A549 treated with dexamethasone at 1 μM for 4 hours (cell line): ENCODE results near the gene MAP1S. TPM values are rescaled to one million over a fixed set of nuclear protein-coding genes. Genes with fewer than 3 reads are reported as not detected.

Experiments used
- total RNA-seq: library from RNA; stranded (reverse); fragments of 200-300 nt; extraction: Qiagen RNA extraction; gene quantifications from 5 replicates; pipeline ENCODE4 v1.2.3, GENCODE V29; 2022

Gene MAP1S
- total RNA-seq: 21.0 to 39.0 TPM (median 34.5 TPM) in 5 replicates

GRCh38 chr19:17718947-17719711 is at the start of gene MAP1S:
Gene MAP1S (plus strand): TSS chr19:17719480. CDS start chr19:17719503, 23 bp downstream.

GRCh38 chr19:17687857-17688784 is 31.2 kb upstream of the MAP1S start, which contains the start of gene UNC13A:
Gene UNC13A (minus strand): TSS chr19:17688354. CDS start chr19:17688199, 155 bp downstream.

GRCh38 chr19:17751103-17751911 is 32.0 kb downstream of the MAP1S start, which contains the start of gene FCHO1:
Gene FCHO1 (plus strand): TSS chr19:17751477. CDS start chr19:17755165, 3,688 bp downstream.

Other genes starting within 250 kb of the MAP1S start
- 1.9 to 3.1 TPM (median 2.7 TPM) in 5 replicates for gene SLC27A1, start 249.0 kb upstream of the MAP1S start, total RNA-seq
- 48.3 to 80.1 TPM (median 73.2 TPM) in 5 replicates for gene PGLS, start 207.8 kb upstream of the MAP1S start, total RNA-seq
- 49.4 to 79.4 TPM (median 78.3 TPM) in 5 replicates for gene COLGALT1, start 163.8 kb upstream of the MAP1S start, total RNA-seq
- gene UNC13A, start 31.1 kb upstream of the MAP1S start, total RNA-seq: 1.1 to 1.6 TPM (median 1.2 TPM) in 5 replicates
- 14.9 to 20.9 TPM (median 19.1 TPM) in 5 replicates for gene FCHO1, start 32.0 kb downstream of the MAP1S start, total RNA-seq
- 3.1 to 5.2 TPM (median 4.9 TPM) in 5 replicates for gene B3GNT3, start 75.7 kb downstream of the MAP1S start, total RNA-seq
- gene INSL3, start 102.0 kb downstream of the MAP1S start, total RNA-seq: 0.31 to 1.0 TPM (median 0.57 TPM) in 5 replicates
- 0.16 to 0.32 TPM (median 0.20 TPM) in 5 replicates for gene JAK3, start 128.5 kb downstream of the MAP1S start, total RNA-seq
- 1,970 to 2,203 TPM (median 2,076 TPM) in 5 replicates for gene RPL18A, start 140.4 kb downstream of the MAP1S start, total RNA-seq
- 0.10 to 0.47 TPM (median 0.35 TPM) in 5 replicates for gene SLC5A5, start 152.5 kb downstream of the MAP1S start, total RNA-seq
- gene CCDC124, start 213.5 kb downstream of the MAP1S start, total RNA-seq: 102 to 123 TPM (median 110 TPM) in 5 replicates
- 0.23 to 1.6 TPM (median 0.94 TPM) in 5 replicates for gene KCNN1, start 247.6 kb downstream of the MAP1S start, total RNA-seq